GM23248 (cell line): Measurements from ENCODE around the gene MYO16. TPM values are rescaled to one million over a fixed set of nuclear protein-coding genes. Genes with fewer than 3 reads are reported as not detected.
"Not testable (repeated sequence)": the region's sequence is repeated elsewhere in the genome, so short reads cannot be mapped to it uniquely, and the experiment has no call there.

Experiments
- DNase-seq: peaks from one replicate; pipeline ENCODE4 v3.0.0-alpha.2; 2015
- H2AFZ ChIP-seq: fragments of 200-600 bp; sonication (generic); 2 replicates; pipeline ENCODE4 v1.6.1; 2016; ENCODE audit warnings: antibody characterized with exemption
- H3F3A ChIP-seq: fragments of 200-600 bp; sonication (generic); 2 replicates; pipeline ENCODE4 v1.6.1; 2016; ENCODE audit warnings: mild to moderate bottlenecking, antibody characterized with exemption, mixed run types; ENCODE audit not compliant: insufficient read depth
- H3K27ac ChIP-seq: fragments of 200-600 bp; sonication (generic); 2 replicates; pipeline ENCODE4 v1.5.1; 2016; ENCODE audit warnings: mild to moderate bottlenecking
- H3K27me3 ChIP-seq: fragments of 200-600 bp; sonication (generic); replicated peaks from 2 replicates; pipeline ENCODE4 v1.6.1; 2016; ENCODE audit warnings: mild to moderate bottlenecking; ENCODE audit not compliant: insufficient read depth
- H3K36me3 ChIP-seq: fragments of 200-600 bp; sonication (generic); 2 replicates; pipeline ENCODE4 v1.6.1; 2016; ENCODE audit warnings: low read depth, mild to moderate bottlenecking
- H3K4me1 ChIP-seq: fragments of 200-600 bp; sonication (generic); 2 replicates; pipeline ENCODE4 v1.6.1; 2016; ENCODE audit warnings: mild to moderate bottlenecking; ENCODE audit not compliant: insufficient read depth
- H3K4me2 ChIP-seq: fragments of 200-600 bp; sonication (generic); one replicate; pipeline ENCODE4 v1.6.1; 2016; ENCODE audit warnings: mild to moderate bottlenecking; ENCODE audit not compliant: unreplicated experiment
- H3K4me3 ChIP-seq: fragments of 200-600 bp; sonication (generic); 2 replicates; pipeline ENCODE4 v1.5.1; 2016; ENCODE audit warnings: mild to moderate bottlenecking
- H3K79me2 ChIP-seq: fragments of 200-600 bp; sonication (generic); 2 replicates; pipeline ENCODE4 v1.6.1; 2016; ENCODE audit warnings: mild to moderate bottlenecking; ENCODE audit not compliant: insufficient read depth
- H3K9ac ChIP-seq: fragments of 200-600 bp; sonication (generic); 2 replicates; pipeline ENCODE4 v1.6.1; 2016; ENCODE audit warnings: mild to moderate bottlenecking
- H3K9me2 ChIP-seq: fragments of 200-600 bp; sonication (generic); 2 replicates; pipeline ENCODE4 v1.6.1; 2016; ENCODE audit warnings: mixed run types, mild to moderate bottlenecking, moderate library complexity; ENCODE audit not compliant: insufficient read depth
- H3K9me3 ChIP-seq: fragments of 200-600 bp; sonication (generic); one replicate; pipeline ENCODE4 v1.6.1; 2017; ENCODE audit warnings: low read depth
- H4K20me1 ChIP-seq: fragments of 200-600 bp; sonication (generic); 2 replicates; pipeline ENCODE4 v1.6.0; 2016; ENCODE audit not compliant: insufficient read depth
- EZH2 ChIP-seq: fragments of 200-600 bp; sonication (generic); IDR thresholded peaks from 2 replicates; pipeline ENCODE4 v1.6.1; 2018; ENCODE audit warnings: antibody characterized with exemption, mild to moderate bottlenecking; ENCODE audit not compliant: insufficient read depth, poor library complexity, severe bottlenecking
- EZH2phosphoT487 ChIP-seq: fragments of 200-600 bp; sonication (generic); IDR thresholded peaks from 2 replicates; pipeline ENCODE4 v1.6.1; 2018; ENCODE audit warnings: antibody characterized with exemption, moderate library complexity, mild to moderate bottlenecking, low read depth; ENCODE audit not compliant: insufficient read depth
- WGBS, 2 experiments: methylation state at CpG; one replicate each; pipeline ENCODE4 v1.1.6; 2015 to 2017; ENCODE audit warnings: low lambda C conversion rate in 2 of 2, low coverage in 1 of 2; ENCODE audit errors: missing lambda C conversion rate in 2 of 2; 5-methylcytosine and 5-hydroxymethylcytosine counted together
- in situ Hi-C: fragments of 300-500 bp; cut with MboI; formaldehyde crosslinking; loops from 2 replicates; pipeline ENCODE4 v1.15.0; 2020
- polyA plus RNA-seq: library from polyadenylated mRNA; unstranded; fragments of >200 nt; fragmentation: Nextera tagmentation; extraction: Ambion mirVana; gene quantifications from 2 replicates; pipeline ENCODE4 v1.2.1, GENCODE V29; 2016
- total RNA-seq: library from RNA; depleted of rRNA; stranded (reverse); fragments of >200 nt; shearing (Covaris generic); gene quantifications from 2 replicates; pipeline ENCODE4 v1.2.3, GENCODE V29; 2014

Gene MYO16
- total and polyA plus RNA-seq, 2 experiments from 2014 or later, result not detected

DNA sequence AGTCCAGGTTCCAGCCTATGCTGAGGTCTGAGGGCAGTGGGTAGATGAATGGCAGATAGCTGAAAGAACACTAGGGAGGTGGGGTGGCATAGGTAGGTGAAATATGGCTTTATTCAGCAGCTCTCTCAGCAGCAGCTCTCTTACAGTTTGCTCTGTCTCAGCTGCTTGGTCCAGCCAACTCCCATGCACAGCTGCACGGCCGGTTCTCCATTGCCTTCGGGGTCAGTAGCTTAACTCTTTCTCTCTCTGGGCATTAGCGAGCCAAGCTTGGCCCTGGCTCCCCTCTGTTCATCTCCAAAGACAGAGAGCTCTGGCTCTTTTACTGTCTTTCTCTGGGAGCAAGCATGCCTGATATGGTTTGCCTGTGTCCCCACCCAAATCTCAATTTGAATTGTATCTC is 151.9 kb downstream of the MYO16 start:
- TF ChIP-seq EZH2 (no peak), EZH2phosphoT487 (no peak)
- Histone ChIP-seq H2AFZ (no peak overlapping the region), H3F3A (no peaks in the 10 kb centered on the region), H3K36me3 (no peaks in the 10 kb centered on the region), H3K9me3 (no peaks in the 10 kb centered on the region), H3K27me3 (no peaks in the 10 kb centered on the region), H3K79me2 (no peaks in the 10 kb centered on the region), H3K4me1 (no peaks in the 10 kb centered on the region), H3K27ac (no peak overlapping the region), H3K9ac (no peak overlapping the region), H3K4me2 (no peak overlapping the region), H3K4me3 (no peak overlapping the region), H4K20me1 (no peaks in the 10 kb centered on the region), H3K9me2 (no peaks in the 10 kb centered on the region)
- DNase-seq, result no peak
- WGBS, 2 experiments, result 4 to 6% methylated on average over 4 of the region's 4 CpGs
- in situ Hi-C loops, result no loop called here

DNA sequence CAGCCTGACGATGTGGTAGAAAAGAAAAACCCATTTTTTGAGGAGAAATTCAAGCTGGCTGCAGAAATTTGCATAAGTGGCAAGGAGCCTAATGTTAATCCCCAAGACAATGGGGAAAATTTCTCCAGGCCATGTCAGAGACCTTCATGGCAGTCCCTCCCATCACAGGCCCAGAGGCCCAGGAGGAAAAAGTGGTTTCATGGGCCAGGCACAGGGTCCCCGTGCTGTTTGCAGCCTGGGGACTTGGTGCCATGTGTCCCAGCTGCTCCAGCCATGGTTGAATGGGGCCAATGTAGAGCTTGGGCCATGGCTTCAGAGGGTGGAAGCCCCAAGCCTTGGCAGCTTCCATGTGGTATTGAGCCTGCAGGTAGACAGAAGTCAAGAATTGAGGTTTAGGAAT is 153.1 kb downstream of the MYO16 start:
- H3K79me2 ChIP-seq, H3K9me3 ChIP-seq, H3K36me3 ChIP-seq, H3K4me1 ChIP-seq, H3K9me2 ChIP-seq, H3K4me2 ChIP-seq, H3F3A ChIP-seq, in situ Hi-C loops, H3K4me3 ChIP-seq, H3K27me3 ChIP-seq, H3K27ac ChIP-seq, H2AFZ ChIP-seq, DNase-seq, H3K9ac ChIP-seq, H4K20me1 ChIP-seq: not testable (repeated sequence)
- 8 to 9% methylated on average over 2 of the region's 2 CpGs for WGBS, 2 experiments

- Histone ChIP-seq H4K20me1 (no peaks in the 10 kb centered on the region), H3K9me3 (no peaks in the 10 kb centered on the region), H3K9ac (no peak overlapping the region), H3K4me2 (no peak overlapping the region), H3F3A (no peaks in the 10 kb centered on the region), H3K27me3 (no peaks in the 10 kb centered on the region), H3K9me2 (no peaks in the 10 kb centered on the region), H3K4me1 (no peaks in the 10 kb centered on the region), H3K79me2 (no peaks in the 10 kb centered on the region), H2AFZ (no peak overlapping the region), H3K36me3 (no peaks in the 10 kb centered on the region), H3K27ac (no peak overlapping the region), H3K4me3 (no peak overlapping the region)
- no peak for TF ChIP-seq EZH2phosphoT487
- in situ Hi-C loops, result no loop called here
- 33 to 37% methylated on average over 3 of the region's 3 CpGs for WGBS, 2 experiments
- DNase-seq, result no peak
Observed at GRCh38 chr13:108785844-108786243, 156.4 kb downstream of the MYO16 start.

DNA sequence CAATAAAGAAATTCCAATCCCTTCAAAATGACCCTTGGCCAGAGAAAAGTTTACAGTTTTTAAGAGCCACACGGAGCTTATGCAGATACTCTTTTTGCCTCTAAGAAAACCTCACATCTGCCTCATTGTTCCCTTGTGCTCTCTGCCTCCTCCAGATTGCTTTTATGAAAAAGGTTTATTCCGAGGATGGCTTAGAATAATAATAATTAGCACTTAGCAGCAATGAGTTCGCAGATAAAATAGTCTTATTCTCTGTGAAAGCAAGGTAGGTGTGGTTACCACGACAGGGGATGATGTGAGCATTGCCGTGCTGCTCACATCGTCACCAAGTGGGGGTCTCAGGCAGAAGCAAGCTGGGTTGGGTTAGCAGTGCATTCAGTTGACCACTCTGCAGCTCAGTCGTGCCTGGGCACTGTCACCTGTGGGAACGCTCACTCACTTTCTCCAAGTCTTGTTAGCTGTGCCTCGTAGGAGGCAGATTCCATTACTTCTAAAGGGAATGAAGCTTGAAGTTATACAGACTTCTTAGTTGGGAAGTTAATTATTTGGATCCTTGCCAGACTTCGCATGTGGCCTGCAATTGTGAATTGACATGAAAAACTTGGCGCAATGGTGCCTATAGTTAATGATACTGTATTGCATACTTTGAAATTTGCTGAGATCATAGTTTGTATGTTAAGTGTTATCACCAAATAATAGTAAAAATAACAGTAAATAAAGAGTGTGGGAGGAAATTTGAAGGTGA is 157.2 kb downstream of the MYO16 start:
- WGBS, 2 experiments, result 3 to 4% methylated on average over 11 of the region's 11 CpGs
- Histone ChIP-seq H2AFZ (no peak overlapping the region), H3K9ac (no peak overlapping the region), H3K4me1 (no peaks in the 10 kb centered on the region), H3K4me2 (no peak overlapping the region), H3K27me3 (no peaks in the 10 kb centered on the region), H3K36me3 (no peaks in the 10 kb centered on the region), H4K20me1 (no peaks in the 10 kb centered on the region), H3K79me2 (no peaks in the 10 kb centered on the region), H3F3A (no peaks in the 10 kb centered on the region), H3K4me3 (no peak overlapping the region), H3K9me2 (no peaks in the 10 kb centered on the region), H3K27ac (no peak overlapping the region), H3K9me3 (no peaks in the 10 kb centered on the region)
- in situ Hi-C loops, result no loop called here
- no peak for DNase-seq
- TF ChIP-seq EZH2phosphoT487 (no peak), EZH2 (no peak)
